Measurements from ENCODE around the gene TMEM156.
"Not testable (repeated sequence)": the region's sequence is repeated elsewhere in the genome, so short reads cannot be mapped to it uniquely, and the experiment has no call there.

GRCh38 chr4:39002058-39002457 lies 30.2 kb downstream of the TMEM156 start:
- TF ChIP-seq CTCF (conservative IDR thresholded peaks at IDR 0.05 in 1 of 2, IDR thresholded peaks at IDR 0.05 in 1 of 2; ENCODE audit: low read depth in 1 of 2, low read length in 2 of 2); EZH2 (IDR thresholded peaks at IDR 0.05; ENCODE audit: low read length, missing control alignments): not testable (repeated sequence)

Data from fibroblast of lung (primary cell).